ENCODE data around the gene CHD9. TPM values are rescaled to one million over a fixed set of nuclear protein-coding genes. Genes with fewer than 3 reads are reported as not detected.

CHD9 gene
- total RNA-seq, 1 donor from 2014 or later: 119 TPM

- Mint-ChIP-seq H3K9me3 (no peaks in the 10 kb centered on the region), H3K27me3 (ENCODE audit: low read depth) (no peaks in the 10 kb centered on the region), H3K4me1 (peaks cover 13% of the 10 kb centered on the region), H3K4me3 (no peak overlapping the region), H3K27ac (no peak overlapping the region), H3K36me3 (peaks cover 5% of the 10 kb centered on the region)
- TF ChIP-seq CTCF (IDR thresholded peaks at IDR 0.05; ENCODE audit: unreplicated experiment): no peak
- no peak for DNase-seq (ENCODE audit: low spot score in 2 of 2, unreplicated experiment in 2 of 2)
These were observed 60.3 kb downstream of the CHD9 start for GRCh38 chr16:53115047-53115446.

DNA sequence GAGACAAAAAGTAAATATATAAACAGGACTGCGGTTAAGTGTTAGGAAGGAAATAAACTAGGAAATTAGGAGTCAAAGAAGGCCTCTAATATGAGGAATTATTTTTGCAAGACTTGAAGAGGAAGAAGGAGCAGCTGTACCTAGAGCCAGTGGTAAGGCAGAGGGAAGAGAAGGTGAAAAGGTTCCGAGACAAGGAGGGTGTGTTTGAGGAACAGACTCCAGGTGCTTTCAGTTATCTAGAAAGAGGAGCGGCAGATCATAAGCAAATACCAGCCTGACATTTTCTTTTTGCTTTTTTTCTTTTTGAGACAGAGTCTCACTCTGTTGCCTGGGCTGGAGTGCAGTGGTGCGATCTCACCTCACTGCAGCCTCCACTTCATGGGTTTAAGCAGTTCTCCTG, 61.0 kb downstream of the CHD9 start:
- no peaks in the 10 kb centered on the region for H3K9me3 Mint-ChIP-seq
- H3K4me3 Mint-ChIP-seq: no peak overlapping the region
- peaks cover 13% of the 10 kb centered on the region for H3K4me1 Mint-ChIP-seq
- peaks cover 5% of the 10 kb centered on the region for H3K36me3 Mint-ChIP-seq
- H3K27me3 Mint-ChIP-seq (ENCODE audit: low read depth): no peaks in the 10 kb centered on the region
- DNase-seq (ENCODE audit: low spot score in 2 of 2, unreplicated experiment in 2 of 2): no peak
- no peak overlapping the region for H3K27ac Mint-ChIP-seq
- no peak for TF ChIP-seq CTCF (IDR thresholded peaks at IDR 0.05; ENCODE audit: unreplicated experiment)

DNA sequence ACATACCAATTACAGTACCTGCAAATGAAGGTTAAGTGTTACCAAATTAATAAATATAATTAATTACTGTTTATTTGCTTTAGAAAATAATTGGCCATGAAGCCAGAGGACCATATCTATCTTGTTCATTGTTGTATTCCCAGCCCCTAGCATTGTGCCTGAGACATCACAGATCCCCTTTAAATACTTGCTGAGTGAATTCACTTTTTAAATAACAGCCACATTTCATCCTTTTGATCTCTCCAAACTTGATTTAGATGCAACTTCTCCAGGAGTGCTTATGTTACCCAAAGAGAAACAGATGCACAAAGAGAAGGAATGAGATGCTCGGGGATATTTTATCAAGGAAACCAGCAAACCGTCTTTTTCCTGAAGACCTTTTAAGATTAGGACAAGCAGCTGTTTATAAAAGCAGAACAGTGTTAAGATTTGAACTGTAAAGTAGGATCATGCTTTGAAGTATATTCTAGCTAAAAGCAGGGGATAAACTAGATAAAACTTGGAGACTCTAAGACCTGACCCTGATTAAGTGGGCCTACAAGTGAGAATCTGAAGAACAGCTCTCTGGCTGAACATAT, 66.3 kb downstream of the CHD9 start:
- no peak for TF ChIP-seq CTCF (IDR thresholded peaks at IDR 0.05; ENCODE audit: unreplicated experiment)
- peaks cover 7% of the 10 kb centered on the region for H3K9me3 Mint-ChIP-seq
- H3K4me1 Mint-ChIP-seq: peaks cover 10% of the 10 kb centered on the region
- peaks cover 9% of the 10 kb centered on the region for H3K36me3 Mint-ChIP-seq
- no peaks in the 10 kb centered on the region for H3K27me3 Mint-ChIP-seq (ENCODE audit: low read depth)
- peak overlapping the region; percentile 84 for H3K27ac Mint-ChIP-seq
- H3K4me3 Mint-ChIP-seq: no peak overlapping the region
- no peak for DNase-seq (ENCODE audit: low spot score in 2 of 2, unreplicated experiment in 2 of 2)

GRCh38 chr16:53121661-53122060, 66.9 kb downstream of the CHD9 start:
- TF ChIP-seq CTCF (IDR thresholded peaks at IDR 0.05; ENCODE audit: unreplicated experiment): no peak
- DNase-seq (ENCODE audit: low spot score in 2 of 2, unreplicated experiment in 2 of 2): no peak
- Mint-ChIP-seq H3K27ac (peak overlapping the region; percentile 84), H3K4me3 (no peak overlapping the region), H3K27me3 (ENCODE audit: low read depth) (no peaks in the 10 kb centered on the region), H3K36me3 (peaks cover 6% of the 10 kb centered on the region), H3K9me3 (peaks cover 7% of the 10 kb centered on the region), H3K4me1 (peaks cover 10% of the 10 kb centered on the region)

GRCh38 chr16:53123747-53124146, 69.0 kb downstream of the CHD9 start:
- no peaks in the 10 kb centered on the region for H3K27me3 Mint-ChIP-seq (ENCODE audit: low read depth)
- peaks cover 6% of the 10 kb centered on the region for H3K36me3 Mint-ChIP-seq
- peaks cover 11% of the 10 kb centered on the region for H3K4me1 Mint-ChIP-seq
- no peak for DNase-seq (ENCODE audit: low spot score in 2 of 2, unreplicated experiment in 2 of 2)
- TF ChIP-seq CTCF (IDR thresholded peaks at IDR 0.05; ENCODE audit: unreplicated experiment): no peak
- no peak overlapping the region for H3K4me3 Mint-ChIP-seq
- H3K27ac Mint-ChIP-seq: no peak overlapping the region
- H3K9me3 Mint-ChIP-seq: peaks cover 7% of the 10 kb centered on the region

DNA sequence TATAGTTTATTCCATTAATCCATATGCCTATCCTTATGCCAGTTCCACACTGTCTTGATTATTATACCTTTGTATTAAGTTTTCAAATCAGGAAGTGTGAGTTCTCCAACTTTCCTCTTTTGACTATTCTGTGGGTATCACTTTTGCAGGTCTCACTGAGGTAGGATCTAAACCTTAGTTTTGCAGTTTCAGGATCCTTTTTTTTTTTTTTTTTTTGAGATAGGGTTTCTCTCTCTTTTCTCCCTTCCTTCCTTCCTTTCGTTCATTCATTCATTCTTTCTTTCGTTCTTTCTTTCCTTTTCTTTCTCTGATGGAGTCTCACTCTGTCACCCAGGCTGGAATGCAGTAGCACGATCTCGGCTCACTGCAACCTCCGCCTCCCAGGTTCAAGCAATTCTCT, 71.6 kb downstream of the CHD9 start:
- Mint-ChIP-seq H3K27me3 (ENCODE audit: low read depth) (no peaks in the 10 kb centered on the region), H3K36me3 (peaks cover 6% of the 10 kb centered on the region), H3K4me1 (peaks cover 21% of the 10 kb centered on the region), H3K4me3 (no peak overlapping the region), H3K9me3 (peaks cover 7% of the 10 kb centered on the region), H3K27ac (no peak overlapping the region)
- no peak for DNase-seq (ENCODE audit: low spot score in 2 of 2, unreplicated experiment in 2 of 2)
- TF ChIP-seq CTCF (IDR thresholded peaks at IDR 0.05; ENCODE audit: unreplicated experiment): no peak

Measured in mesothelial cell of epicardium (in vitro differentiated cells).